Esophagus squamous epithelium (tissue), 5 donors: ENCODE measurements around the gene RNF169. TPM values are rescaled to one million over a fixed set of nuclear protein-coding genes. Genes with fewer than 3 reads are reported as not detected.

ENCODE experiments used
- DNase-seq: peaks from one replicate; lab custom pipeline; 2025; lab: John Stamatoyannopoulos, UW
- H3K27ac ChIP-seq, 4 donors: fragments of 200-600 bp; sonication (generic); one replicate each; pipeline ENCODE4 v1.5.1; 2016 to 2019; ENCODE audit warnings: mild to moderate bottlenecking in 1 of 4
- H3K27me3 ChIP-seq, 4 donors: fragments of 200-600 bp; sonication (generic); 1 replicate in 3 of 4; 2 replicates in 1 of 4; pipeline versions ENCODE4 v1.5.1 to v1.6.0; 2017 to 2021; ENCODE audit warnings: antibody characterized with exemption in 1 of 4
- H3K36me3 ChIP-seq, 3 donors: fragments of 200-600 bp; sonication (generic); one replicate each; pipeline ENCODE4 v1.5.1; 2016 to 2019
- H3K4me1 ChIP-seq, 3 donors: fragments of 200-600 bp; sonication (generic); one replicate each; pipeline ENCODE4 v1.5.1; 2017 to 2019
- H3K4me3 ChIP-seq, 4 donors: fragments of 200-600 bp; sonication (generic); 1 replicate in 3 of 4; 2 replicates in 1 of 4; pipeline ENCODE4 v1.5.1; 2016 to 2019; ENCODE audit warnings: mild to moderate bottlenecking in 2 of 4, moderate library complexity in 1 of 4
- H3K9me3 ChIP-seq, 3 donors: fragments of 200-600 bp; sonication (generic); one replicate each; pipeline ENCODE4 v1.5.1; 2016 to 2019
- CTCF ChIP-seq, 6 experiments: fragments of 450-650 bp in 4 of 6; fragments of 200-600 bp in 2 of 6; sonication (generic) in 2 of 6; IDR thresholded peaks; one replicate each; pipeline ENCODE4 v1.5.1; 2016 to 2019; ENCODE audit warnings: antibody characterized with exemption in 6 of 6, mild to moderate bottlenecking in 4 of 6, moderate library complexity in 4 of 6
- POLR2A ChIP-seq, 4 donors: fragments of 450-650 bp; IDR thresholded peaks; one replicate each; pipeline ENCODE4 v1.6.1; 2017; ENCODE audit warnings: antibody characterized with exemption in 4 of 4, mild to moderate bottlenecking in 4 of 4, moderate library complexity in 3 of 4
- WGBS, 2 donors: methylation state at CpG; one replicate each; pipeline ENCODE4 v1.1.5; 2018; 5-methylcytosine and 5-hydroxymethylcytosine counted together
- intact Hi-C: fragments of 100-400 bp; cut with DNase I; formaldehyde crosslinking; loops from one replicate; pipeline ENCODE4 v1.15.0; 2022
- total RNA-seq, 4 donors: library from RNA; depleted of rRNA; stranded (reverse); fragments of >200 nt; gene quantifications; one replicate each; pipeline ENCODE4 v1.1.0, GENCODE V29; 2016
- donor health status: DM: yes; HTN: yes; CAD: no.

The RNF169 gene
- total RNA-seq, 4 donors from 2014 or later = 18.0 to 23.3 (median 19.2) TPM

- Histone ChIP-seq H3K4me1 (peaks cover 0 to 7% (median 0%) of the 10 kb centered on the region in 3 donors), H3K4me3 (no peak overlapping the region), H3K9me3 (no peaks in the 10 kb centered on the region), H3K27me3 (no peaks in the 10 kb centered on the region), H3K36me3 (no peaks in the 10 kb centered on the region), H3K27ac (no peak overlapping the region)
- TF ChIP-seq POLR2A (IDR thresholded peaks at IDR 0.05) = no peak
- no peak for TF ChIP-seq CTCF (IDR thresholded peaks at IDR 0.05)
- intact Hi-C loops = no loop called here
- no peak for DNase-seq
- WGBS, 2 donors = 90 to 100% methylated on average over 1 to 6 of the region's 13 CpGs
These were observed 45.4 kb upstream of the RNF169 start for GRCh38 chr11:74703211-74703610.

GRCh38 chr11:74707182-74707581, 41.5 kb upstream of the RNF169 start:
- no peaks in the 10 kb centered on the region for H3K27me3 ChIP-seq
- WGBS, 2 donors = 86 to 92% methylated on average over 2 to 3 of the region's 3 CpGs
- DNase-seq = no peak
- intact Hi-C loops = no loop called here
- H3K4me3 ChIP-seq = no peak overlapping the region
- H3K36me3 ChIP-seq = no peaks in the 10 kb centered on the region
- no peak for TF ChIP-seq POLR2A (IDR thresholded peaks at IDR 0.05)
- no peak for TF ChIP-seq CTCF (IDR thresholded peaks at IDR 0.05)
- H3K9me3 ChIP-seq = no peaks in the 10 kb centered on the region
- H3K27ac ChIP-seq = no peak overlapping the region
- H3K4me1 ChIP-seq = peaks cover 0 to 16% (median 0%) of the 10 kb centered on the region in 3 donors

- Histone ChIP-seq H3K9me3 (no peaks in the 10 kb centered on the region), H3K27me3 (no peaks in the 10 kb centered on the region), H3K36me3 (no peaks in the 10 kb centered on the region), H3K4me3 (no peak overlapping the region), H3K27ac (no peak overlapping the region), H3K4me1 (peaks cover 0 to 11% (median 0%) of the 10 kb centered on the region in 3 donors)
- WGBS, 2 donors = 81 to 82% methylated on average over 5 to 9 of the region's 10 CpGs
- no peak for DNase-seq
- intact Hi-C loops = no loop called here
- TF ChIP-seq CTCF (IDR thresholded peaks at IDR 0.05) (no peak), POLR2A (IDR thresholded peaks at IDR 0.05) (no peak)
These were observed 40.8 kb upstream of the RNF169 start for GRCh38 chr11:74707602-74708510.

- WGBS, 2 donors = 68 to 70% methylated on average over 3 of the region's 3 CpGs
- H3K27me3 ChIP-seq = no peaks in the 10 kb centered on the region
- no peaks in the 10 kb centered on the region for H3K36me3 ChIP-seq
- no peak for DNase-seq
- intact Hi-C loops = no loop called here
- H3K4me1 ChIP-seq = peaks cover 0 to 11% (median 0%) of the 10 kb centered on the region in 3 donors
- H3K27ac ChIP-seq = no peak overlapping the region
- TF ChIP-seq CTCF (IDR thresholded peaks at IDR 0.05) (no peak), POLR2A (IDR thresholded peaks at IDR 0.05) (no peak)
- H3K4me3 ChIP-seq = no peak overlapping the region
- H3K9me3 ChIP-seq = no peaks in the 10 kb centered on the region
These were observed 39.5 kb upstream of the RNF169 start for GRCh38 chr11:74709175-74709574.

- WGBS, 2 donors = 57 to 58% methylated on average over 5 of the region's 8 CpGs
- Histone ChIP-seq H3K36me3 (no peaks in the 10 kb centered on the region), H3K4me3 (no peak overlapping the region), H3K9me3 (no peaks in the 10 kb centered on the region), H3K4me1 (peaks cover 0 to 11% (median 0%) of the 10 kb centered on the region in 3 donors), H3K27ac (peak overlapping the region in 1 of 4 donors; percentile 16), H3K27me3 (no peaks in the 10 kb centered on the region)
- TF ChIP-seq CTCF (IDR thresholded peaks at IDR 0.05) (no peak), POLR2A (IDR thresholded peaks at IDR 0.05) (no peak)
- DNase-seq = no peak
- intact Hi-C loops = no loop called here
These were observed 38.2 kb upstream of the RNF169 start for GRCh38 chr11:74710281-74710938.
